Pancreas (tissue), 10 donors: ENCODE measurements around the gene BRI3BP. TPM values are rescaled to one million over a fixed set of nuclear protein-coding genes. Genes with fewer than 3 reads are reported as not detected.
"Not testable (repeated sequence)": the region's sequence is repeated elsewhere in the genome, so short reads cannot be mapped to it uniquely, and the experiment has no call there.

Experiments used
- ATAC-seq, 4 donors: fragments of 200-7000 bp; cut with Tn5 transposase; one replicate each; pipeline versions ENCODE4 v1.8.0 to v1.9.1; 2020; ENCODE audit warnings: mild to moderate bottlenecking in 4 of 4, moderate library complexity in 4 of 4
- DNase-seq, 6 donors: peaks; one replicate each; pipeline ENCODE4 v3.0.0-alpha.2; 2020
- FAIRE-seq: peaks from 2 replicates; lab custom pipeline; 2012; peaks lifted over from hg19 to GRCh38; lab: Jason Lieb, UNC
- H3K27ac ChIP-seq, 4 donors: fragments of 200-600 bp; sonication (generic); 1 replicate in 3 of 4; 2 replicates in 1 of 4; pipeline versions ENCODE4 v1.5.0 to v1.8.0; 2020
- H3K27me3 ChIP-seq, 4 donors: fragments of 200-600 bp; one replicate each; pipeline ENCODE4 v1.8.0; 2021
- H3K36me3 ChIP-seq, 3 donors: fragments of 200-600 bp; sonication (generic) in 1 of 3; one replicate each; pipeline versions ENCODE4 v1.5.0 to v1.8.0; 2020 to 2021
- H3K4me1 ChIP-seq, 3 donors: fragments of 200-600 bp; one replicate each; pipeline ENCODE4 v1.8.0; 2021
- H3K4me3 ChIP-seq, 4 donors: fragments of 200-600 bp; sonication (generic) in 2 of 4; one replicate each; pipeline versions ENCODE4 v1.5.0 to v1.8.0; 2020 to 2021
- H3K9me3 ChIP-seq, 4 donors: fragments of 200-600 bp; one replicate each; pipeline ENCODE4 v1.8.0; 2021
- CTCF ChIP-seq, 4 donors: fragments of 200-600 bp; sonication (generic) in 3 of 4; IDR thresholded peaks; one replicate each; pipeline versions ENCODE4 v1.5.0 to v1.8.0; 2021; ENCODE audit warnings: antibody characterized with exemption in 4 of 4
- WGBS, 2 donors: extraction: QIAGEN DNeasy Blood & Tissue Kit; methylation state at CpG; one replicate each; pipeline ENCODE4 v1.1.7; 2013; 5-methylcytosine and 5-hydroxymethylcytosine counted together
- intact Hi-C, 3 donors: fragments of 100-400 bp; cut with DNase I; formaldehyde crosslinking; loops; one replicate each; pipeline versions ENCODE4 v1.11.1 to v1.14.2; 2022
- polyA plus RNA-seq, 2 donors: library from polyadenylated mRNA; stranded (reverse); fragments of 200-250 nt; gene quantifications; one replicate each; pipeline ENCODE4 v1.2.3, GENCODE V29; 2013
- total RNA-seq, 6 donors: library from RNA; stranded (reverse); fragmentation: NEBNext Ultra II Directional in 4 of 6; extraction: Animal tissue kit (Norgen Biotek cat#: 25700) in 4 of 6; gene quantifications; one replicate each; pipeline versions ENCODE4 v1.2.1 to v1.2.4, GENCODE V29; 2021 to 2023
- donor health status: healthy with polysubstance abuse.
- donor health status: DM: no; HTN: no; CAD: no; lungs with moderate emphysema.
- donor health status: DM: no; HTN: no; CAD: no.
- donor health status: control.
- donor health status: control.
- donor health status: Bipolar disorder and iron deficiency.
- donor health status: DM: yes; HTN: yes; CAD: no.
- donor health status: DM: no; HTN: no; CAD: no.
- donor health status: DM: no; HTN: no; CAD: no.
- donor health status: DM: yes; HTN: yes; CAD: no.

The BRI3BP gene
- total and polyA plus RNA-seq, 8 donors: 1.5 to 10.6 (median 5.0) TPM

GRCh38 chr12:125029761-125030358 lies 36.4 kb downstream of the BRI3BP start:
- H3K9me3 ChIP-seq: no peaks in the 10 kb centered on the region
- intact Hi-C loops: no loop called here
- no peak overlapping the region for H3K27ac ChIP-seq
- 96 to 97% methylated on average over 7 of the region's 7 CpGs for WGBS, 2 donors
- H3K36me3 ChIP-seq: no peaks in the 10 kb centered on the region
- H3K4me3 ChIP-seq: no peak overlapping the region
- no peaks in the 10 kb centered on the region for H3K4me1 ChIP-seq
- FAIRE-seq (no peak), ATAC-seq (no peak), DNase-seq (no peak)
- H3K27me3 ChIP-seq: no peaks in the 10 kb centered on the region
- no peak for TF ChIP-seq CTCF (IDR thresholded peaks at IDR 0.05)

GRCh38 chr12:125031471-125031870 lies 38.0 kb downstream of the BRI3BP start:
- H3K27me3 ChIP-seq, FAIRE-seq, ATAC-seq, H3K4me1 ChIP-seq, intact Hi-C loops, H3K9me3 ChIP-seq, H3K27ac ChIP-seq, DNase-seq, H3K36me3 ChIP-seq, H3K4me3 ChIP-seq: not testable (repeated sequence)
- WGBS, 2 donors: 82 to 86% methylated on average over 9 of the region's 9 CpGs

GRCh38 chr12:125032466-125033152 lies 39.2 kb downstream of the BRI3BP start:
- Histone ChIP-seq H3K27me3 (no peaks in the 10 kb centered on the region), H3K27ac (no peak overlapping the region), H3K9me3 (no peaks in the 10 kb centered on the region), H3K36me3 (no peaks in the 10 kb centered on the region), H3K4me3 (no peak overlapping the region), H3K4me1 (no peaks in the 10 kb centered on the region)
- WGBS, 2 donors: 88 to 91% methylated on average over 19 of the region's 19 CpGs
- no peak for DNase-seq
- ATAC-seq: no peak
- FAIRE-seq: no peak
- TF ChIP-seq CTCF (IDR thresholded peaks at IDR 0.05): no peak
- intact Hi-C loops: no loop called here

GRCh38 chr12:125033288-125033687 lies 39.8 kb downstream of the BRI3BP start:
- Histone ChIP-seq H3K36me3 (no peaks in the 10 kb centered on the region), H3K27ac (no peak overlapping the region), H3K4me1 (no peaks in the 10 kb centered on the region), H3K9me3 (no peaks in the 10 kb centered on the region), H3K27me3 (no peaks in the 10 kb centered on the region), H3K4me3 (no peak overlapping the region)
- TF ChIP-seq CTCF (IDR thresholded peaks at IDR 0.05): no peak
- DNase-seq (no peak), FAIRE-seq (no peak), ATAC-seq (no peak)
- intact Hi-C loops: no loop called here
- 89 to 94% methylated on average over 9 of the region's 9 CpGs for WGBS, 2 donors

GRCh38 chr12:125038976-125039625 lies 45.7 kb downstream of the BRI3BP start:
- no peaks in the 10 kb centered on the region for H3K9me3 ChIP-seq
- no peak for TF ChIP-seq CTCF (IDR thresholded peaks at IDR 0.05)
- WGBS, 2 donors: 69 to 76% methylated on average over 6 of the region's 6 CpGs
- no peaks in the 10 kb centered on the region for H3K4me1 ChIP-seq
- no peak overlapping the region for H3K4me3 ChIP-seq
- ATAC-seq: no peak
- no peak for FAIRE-seq
- H3K36me3 ChIP-seq: no peaks in the 10 kb centered on the region
- intact Hi-C loops: no loop called here
- no peaks in the 10 kb centered on the region for H3K27me3 ChIP-seq
- DNase-seq: no peak
- no peak overlapping the region for H3K27ac ChIP-seq
